Transverse colon (tissue), 3 donors: ENCODE results near the gene MARCHF3.

ENCODE experiments used
- CTCF ChIP-seq, 5 experiments: fragments of 200-600 bp in 3 of 5; fragments of 450-650 bp in 2 of 5; sonication (generic) in 3 of 5; IDR thresholded peaks; 1 replicate in 2 of 5; 2 replicates in 3 of 5; pipeline ENCODE4 v1.5.1; 2016 to 2017; ENCODE audit warnings: antibody characterized with exemption in 5 of 5, inconsistent platforms in 3 of 5, mild to moderate bottlenecking in 2 of 5, moderate library complexity in 1 of 5
- EP300 ChIP-seq: sonication (generic); formaldehyde crosslinking; IDR thresholded peaks from one replicate; pipeline ENCODE4 v1.6.1; 2017; ENCODE audit warnings: antibody characterized with exemption, low read depth

- TF ChIP-seq CTCF (IDR thresholded peaks at IDR 0.05), result no peak
- TF ChIP-seq EP300, result no peak
Observed at GRCh38 chr5:126863402-126863801, 167.0 kb downstream of the MARCHF3 start.
